Measurements from ENCODE around the gene PNPLA7.

Gene PNPLA7

GRCh38 chr9:137449931-137450538, 100.2 kb downstream of the PNPLA7 start:
- H3K4me3 ChIP-seq (replicated peaks in 1 of 2; ENCODE audit: low read depth in 2 of 2, low read length in 2 of 2) = no peak overlapping the region
- DNase-seq (ENCODE audit: low read depth in 2 of 2) = no peak
- no peak for TF ChIP-seq CTCF (IDR thresholded peaks at IDR 0.05; ENCODE audit: low read depth, low read length)

DNA sequence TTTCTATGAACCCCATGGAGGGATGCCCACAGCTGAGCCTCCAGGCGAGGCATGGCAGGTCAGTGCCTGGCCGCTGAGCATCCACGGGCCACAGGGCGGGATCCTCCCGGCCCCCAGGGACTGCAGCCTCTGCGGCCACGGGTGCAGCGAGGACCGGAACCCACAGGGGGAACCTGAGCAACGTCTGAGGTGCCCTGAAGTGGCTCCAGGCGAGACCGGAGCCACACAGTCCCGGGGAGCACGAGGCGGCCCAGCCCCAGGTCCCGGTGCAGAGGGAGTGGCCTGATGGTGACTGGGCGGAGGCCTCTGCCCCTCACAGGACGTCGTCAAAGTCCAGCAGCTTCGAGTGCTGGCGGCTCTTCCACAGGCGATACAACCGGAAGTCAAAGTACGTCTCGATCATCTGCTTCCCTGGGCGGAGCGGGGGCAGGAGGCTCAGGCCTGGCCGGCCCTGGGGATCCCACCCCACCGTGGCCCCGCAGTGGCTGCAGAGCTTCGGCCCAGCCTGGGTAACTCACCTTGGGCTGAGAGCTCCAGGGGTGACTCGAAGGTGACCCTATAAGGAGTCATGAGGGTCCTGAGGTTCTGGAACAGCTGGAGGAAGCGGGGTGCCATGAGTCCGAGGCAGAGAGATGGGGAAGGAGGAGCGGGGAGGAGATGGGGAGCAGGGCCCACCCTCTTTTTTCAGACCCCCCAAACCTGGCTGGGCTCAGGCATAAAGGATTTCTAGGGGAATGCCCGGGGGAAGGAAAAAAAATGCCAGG, 100.9 kb downstream of the PNPLA7 start:
- H3K4me3 ChIP-seq (replicated peaks in 1 of 2; ENCODE audit: low read depth in 2 of 2, low read length in 2 of 2) = no peak overlapping the region
- no peak for DNase-seq (ENCODE audit: low read depth in 2 of 2)
- TF ChIP-seq CTCF (IDR thresholded peaks at IDR 0.05; ENCODE audit: low read depth, low read length) = no peak

GRCh38 chr9:137448602-137448962, 101.6 kb downstream of the PNPLA7 start:
- no peak overlapping the region for H3K4me3 ChIP-seq (replicated peaks in 1 of 2; ENCODE audit: low read depth in 2 of 2, low read length in 2 of 2)
- TF ChIP-seq CTCF (IDR thresholded peaks at IDR 0.05; ENCODE audit: low read depth, low read length) = no peak
- no peak for DNase-seq (ENCODE audit: low read depth in 2 of 2)

- no peak overlapping the region for H3K4me3 ChIP-seq (replicated peaks in 1 of 2; ENCODE audit: low read depth in 2 of 2, low read length in 2 of 2)
- no peak for DNase-seq (ENCODE audit: low read depth in 2 of 2)
- TF ChIP-seq CTCF (IDR thresholded peaks at IDR 0.05; ENCODE audit: low read depth, low read length) = no peak
Measured at GRCh38 chr9:137447722-137448601, 102.2 kb downstream of the PNPLA7 start.

DNA sequence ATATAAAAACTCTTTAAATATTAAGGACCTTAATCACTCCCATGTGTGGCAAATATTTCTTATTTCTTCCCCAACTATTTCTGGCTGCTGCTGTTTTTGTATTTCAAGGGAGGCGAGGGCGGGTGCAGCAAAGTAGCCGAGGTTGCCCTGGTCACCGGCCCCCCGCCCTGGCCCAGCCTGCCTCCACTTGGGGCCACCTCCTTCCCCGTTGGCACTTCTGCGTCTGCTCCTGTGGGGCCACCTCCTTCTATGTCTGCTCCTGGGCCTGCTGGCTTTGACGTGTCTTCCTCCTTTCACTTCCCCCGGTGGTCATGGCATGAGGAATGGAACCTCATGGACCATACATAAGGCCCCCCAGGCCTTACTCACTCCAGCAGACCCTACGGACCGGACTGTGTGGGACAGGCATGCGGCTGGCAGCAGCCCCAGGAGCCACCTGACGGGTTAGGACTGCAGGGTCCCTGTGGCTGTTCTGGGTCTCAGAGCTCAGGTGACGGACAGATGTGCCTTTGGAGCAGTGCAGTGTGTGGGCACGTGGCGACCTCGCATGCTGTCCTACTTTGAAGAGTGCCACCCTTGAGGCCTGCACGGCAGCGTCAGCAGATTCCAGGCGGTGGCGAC, 103.2 kb downstream of the PNPLA7 start:
- no peak for DNase-seq (ENCODE audit: low read depth in 2 of 2)
- H3K4me3 ChIP-seq (replicated peaks in 1 of 2; ENCODE audit: low read depth in 2 of 2, low read length in 2 of 2) = no peak overlapping the region
- TF ChIP-seq CTCF (IDR thresholded peaks at IDR 0.05; ENCODE audit: low read depth, low read length) = no peak

DNA sequence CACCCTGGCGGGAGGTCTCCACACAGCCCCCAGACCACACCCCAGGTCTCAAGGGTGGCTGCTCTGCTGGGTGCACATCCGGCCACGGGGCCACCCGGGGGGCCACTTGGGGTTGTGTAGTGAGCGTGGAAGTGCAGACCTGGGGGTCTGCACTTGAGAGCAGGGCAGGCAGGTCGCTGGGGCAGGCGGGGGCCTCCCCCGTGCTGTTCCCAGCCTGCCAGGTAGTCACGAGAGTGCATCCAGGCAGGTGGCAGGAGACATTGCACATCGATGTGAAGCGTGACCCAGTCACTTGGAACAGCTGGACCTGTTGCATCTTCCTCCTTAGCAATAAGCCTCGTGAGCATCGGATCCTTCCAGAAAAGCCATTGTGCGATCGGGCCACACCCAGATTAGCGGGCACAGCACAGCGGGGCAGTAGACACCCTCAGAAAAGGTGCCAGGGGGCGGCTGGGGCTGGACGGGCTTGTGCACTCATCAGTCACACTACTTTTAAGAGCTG, 104.2 kb downstream of the PNPLA7 start:
- no peak for TF ChIP-seq CTCF (IDR thresholded peaks at IDR 0.05; ENCODE audit: low read depth, low read length)
- no peak overlapping the region for H3K4me3 ChIP-seq (replicated peaks in 1 of 2; ENCODE audit: low read depth in 2 of 2, low read length in 2 of 2)
- DNase-seq (ENCODE audit: low read depth in 2 of 2) = no peak

Data from cardiac fibroblast (primary cell).